H7 (cell line): ENCODE measurements around the gene ALOXE3. TPM values are rescaled to one million over a fixed set of nuclear protein-coding genes. Genes with fewer than 3 reads are reported as not detected.

ENCODE experiments used
- DNase-seq: peaks from one replicate; pipeline ENCODE4 v3.0.0; 2012
- H3K27me3 ChIP-seq: 2 replicates; pipeline ENCODE4 v1.6.0; 2011; ENCODE audit warnings: mild to moderate bottlenecking, low read length; ENCODE audit not compliant: control insufficient read depth, insufficient read depth
- H3K36me3 ChIP-seq: replicated peaks from 2 replicates; pipeline ENCODE4 v1.5.1; 2011; ENCODE audit warnings: low read length; ENCODE audit not compliant: control insufficient read depth, insufficient read depth
- H3K4me3 ChIP-seq: 2 replicates; pipeline ENCODE4 v1.5.1; 2011; ENCODE audit warnings: low read depth, mild to moderate bottlenecking, control low read depth, low read length, moderate library complexity; ENCODE audit not compliant: insufficient read depth
- total RNA-seq: library from RNA; depleted of rRNA; stranded (reverse); fragments of >200 nt; shearing (Covaris generic); gene quantifications from 2 replicates; pipeline ENCODE4 v1.2.3, GENCODE V29; 2014; rRNA removed

Gene ALOXE3
- total RNA-seq, result not detected in 2 replicates

DNA sequence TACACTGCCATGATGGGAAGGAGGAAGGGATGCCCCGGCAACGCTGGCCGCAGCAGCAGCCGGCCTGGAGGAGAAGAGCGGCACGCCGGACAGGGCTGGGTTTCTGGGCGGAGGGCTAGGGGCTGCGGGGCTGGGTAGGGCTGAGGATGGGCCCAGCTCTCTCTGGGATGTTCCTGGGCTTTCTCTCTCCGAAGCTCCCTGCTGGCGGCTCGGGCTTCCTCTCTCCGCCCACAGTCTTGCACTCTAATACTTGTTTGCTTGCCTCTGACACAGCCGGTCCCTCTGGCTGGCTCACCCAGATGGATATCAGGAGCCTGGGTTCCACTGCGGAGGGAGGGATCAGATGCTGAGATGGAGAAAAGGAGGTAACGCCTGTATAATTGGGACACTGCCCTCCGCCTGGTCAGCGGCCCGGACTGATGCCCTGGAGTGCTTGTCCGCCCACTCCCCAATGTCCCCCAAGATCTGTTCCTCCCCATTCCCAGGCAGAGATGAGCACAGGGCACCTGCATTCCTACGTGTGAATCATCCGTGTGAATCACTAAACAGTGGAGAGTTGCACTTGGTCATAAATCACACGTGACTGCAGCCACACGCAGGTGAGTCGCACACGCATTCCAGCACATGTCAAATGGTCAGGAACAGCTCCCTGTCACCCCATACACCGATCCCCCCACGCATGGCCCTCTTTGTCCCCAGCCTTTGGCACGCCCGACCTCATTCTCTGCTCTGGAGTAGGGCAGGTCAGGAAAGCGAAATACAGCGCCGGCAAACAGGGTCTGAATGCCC lies at the start of gene ALOXE3:
TSS of gene ALOXE3 (minus strand) at position 535 of the 789 bp plus-strand sequence. CDS start at position 11, 524 bp downstream.
- peak within 1 kb of the TSS; percentile 78 for H3K4me3 ChIP-seq
- peak; percentile 79 for DNase-seq
- H3K36me3 ChIP-seq, result no peaks in the 10 kb centered on the region
- H3K27me3 ChIP-seq, result peaks cover 66% of the 10 kb centered on the region

- DNase-seq, result no peak
These were observed 49.2 kb upstream of the ALOXE3 start for GRCh38 chr17:8167526-8167925.

DNA sequence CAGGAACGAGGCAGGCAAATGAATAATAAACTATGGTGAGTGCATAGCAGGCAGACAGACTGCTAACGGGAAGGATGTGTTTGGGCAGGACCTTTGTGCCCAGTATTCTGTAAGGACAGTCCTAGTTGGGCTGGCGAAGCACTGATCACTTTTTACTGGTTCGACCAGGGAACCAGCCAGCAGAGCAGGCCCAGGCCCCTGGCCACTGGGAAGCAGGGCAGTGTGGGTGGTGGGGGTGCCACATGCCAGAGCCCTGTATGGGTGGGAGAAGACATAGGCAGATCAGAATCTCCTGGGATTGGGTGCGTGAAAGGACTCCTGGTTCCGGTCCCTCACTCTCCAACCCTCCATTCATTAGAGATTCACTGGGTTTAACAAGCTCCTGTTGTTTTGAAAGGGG lies 48.4 kb upstream of the ALOXE3 start:
- Histone ChIP-seq H3K27me3 (no peaks in the 10 kb centered on the region), H3K36me3 (no peaks in the 10 kb centered on the region), H3K4me3 (no peak overlapping the region)
- no peak for DNase-seq

More at GRCh38 chr17:8167526-8167925, 49.2 kb upstream of the ALOXE3 start:
- no peaks in the 10 kb centered on the region for H3K27me3 ChIP-seq
- H3K4me3 ChIP-seq, result no peak overlapping the region
- H3K36me3 ChIP-seq, result no peaks in the 10 kb centered on the region

GRCh38 chr17:8164815-8165131 lies 46.5 kb upstream of the ALOXE3 start:
- H3K27me3 ChIP-seq, result no peaks in the 10 kb centered on the region
- no peak for DNase-seq
- H3K36me3 ChIP-seq, result peaks cover 6% of the 10 kb centered on the region
- H3K4me3 ChIP-seq, result no peak overlapping the region

DNA sequence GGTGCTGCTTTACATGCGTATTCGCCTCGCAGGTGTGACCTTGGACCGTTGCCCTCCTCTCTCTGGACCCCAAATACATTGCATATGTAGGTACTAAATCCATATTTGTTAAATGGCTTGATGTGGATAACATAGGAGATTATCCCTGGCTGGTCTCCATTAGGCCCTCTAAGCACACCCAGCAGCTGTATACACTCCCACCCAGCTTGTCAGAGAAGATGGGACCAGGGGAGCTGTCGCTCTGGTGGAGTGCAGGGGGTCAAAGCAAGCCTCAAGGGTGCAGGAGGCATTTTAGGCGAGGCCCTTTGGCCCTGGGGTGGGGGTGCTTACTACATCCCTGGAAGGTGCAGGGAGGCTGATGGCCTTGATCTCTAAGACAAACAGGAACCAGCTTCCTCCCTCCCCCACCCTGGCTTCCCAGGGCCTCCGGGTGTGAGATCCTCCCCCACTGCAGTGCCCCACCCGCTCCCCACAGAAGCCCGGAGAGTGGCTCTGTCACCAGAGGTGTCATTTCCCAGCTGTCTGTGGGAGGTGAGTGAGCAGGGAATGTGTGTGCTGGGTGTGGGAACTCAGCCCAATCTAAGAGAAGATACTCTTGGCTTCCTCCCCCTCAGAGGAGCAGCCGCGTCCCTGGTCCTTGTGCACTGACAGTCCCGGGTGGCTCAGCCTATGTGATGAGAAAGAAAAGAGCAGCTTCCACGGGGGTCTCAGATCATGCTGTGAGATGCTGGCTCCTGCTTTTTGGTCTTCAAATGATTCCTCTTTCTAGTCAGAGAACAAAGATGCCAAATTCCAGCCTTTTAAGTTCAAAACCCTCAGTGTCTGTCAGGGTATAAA lies 45.9 kb upstream of the ALOXE3 start:
- Histone ChIP-seq H3K4me3 (no peak overlapping the region), H3K36me3 (peaks cover 8% of the 10 kb centered on the region), H3K27me3 (no peaks in the 10 kb centered on the region)
- peak; percentile 75 for DNase-seq

DNA sequence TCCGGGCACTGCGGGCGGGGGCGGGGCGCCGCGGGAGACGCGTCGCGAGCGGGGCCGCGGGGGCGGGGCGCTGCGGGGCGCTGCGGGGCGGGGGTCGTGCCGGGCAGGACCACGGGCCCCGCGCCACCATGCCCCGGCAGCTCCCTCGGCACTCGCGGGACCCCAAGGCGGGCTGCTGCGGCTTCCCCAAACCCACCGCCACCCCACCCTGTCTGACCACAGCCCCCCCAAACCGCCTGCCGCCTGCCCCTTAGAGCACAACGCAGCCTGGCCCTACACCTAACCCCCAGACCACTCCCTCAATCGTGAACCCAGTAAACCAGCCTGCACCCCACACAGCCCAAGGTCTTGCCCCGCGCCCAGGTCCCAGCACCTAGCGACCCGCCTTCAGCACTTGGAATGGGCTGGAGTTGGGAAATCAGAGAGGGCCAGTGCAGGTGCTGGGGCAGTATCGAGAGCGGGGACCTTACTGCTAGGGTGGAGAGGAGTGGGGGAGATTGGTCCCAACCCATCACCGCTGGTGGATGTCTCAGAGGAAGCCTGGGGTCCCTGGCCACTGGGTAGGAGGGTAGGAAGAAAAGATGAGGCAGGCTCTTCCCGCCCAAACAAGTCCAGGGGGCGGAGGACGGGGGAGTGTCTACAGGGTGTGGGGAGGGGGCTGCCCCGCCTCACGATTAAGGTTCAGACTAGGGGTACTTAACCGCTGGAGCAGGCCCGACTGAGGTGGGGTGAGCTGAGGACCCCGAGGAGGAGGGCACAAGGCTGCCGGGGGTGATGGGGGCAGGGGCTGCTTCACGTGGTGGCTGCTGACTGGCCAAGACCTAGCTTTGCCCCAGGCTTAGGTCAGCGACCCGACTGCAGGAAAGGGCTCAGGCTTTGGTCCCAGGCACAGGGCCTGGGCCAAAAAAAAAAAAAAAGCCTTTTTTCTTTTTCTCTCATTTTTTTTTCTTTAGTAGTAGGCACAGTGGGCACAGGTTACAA lies 45.0 kb upstream of the ALOXE3 start:
- peak overlapping the region; percentile 85 for H3K4me3 ChIP-seq
- peaks cover 10% of the 10 kb centered on the region for H3K36me3 ChIP-seq
- no peaks in the 10 kb centered on the region for H3K27me3 ChIP-seq
- DNase-seq, result peak; percentile 92

DNA sequence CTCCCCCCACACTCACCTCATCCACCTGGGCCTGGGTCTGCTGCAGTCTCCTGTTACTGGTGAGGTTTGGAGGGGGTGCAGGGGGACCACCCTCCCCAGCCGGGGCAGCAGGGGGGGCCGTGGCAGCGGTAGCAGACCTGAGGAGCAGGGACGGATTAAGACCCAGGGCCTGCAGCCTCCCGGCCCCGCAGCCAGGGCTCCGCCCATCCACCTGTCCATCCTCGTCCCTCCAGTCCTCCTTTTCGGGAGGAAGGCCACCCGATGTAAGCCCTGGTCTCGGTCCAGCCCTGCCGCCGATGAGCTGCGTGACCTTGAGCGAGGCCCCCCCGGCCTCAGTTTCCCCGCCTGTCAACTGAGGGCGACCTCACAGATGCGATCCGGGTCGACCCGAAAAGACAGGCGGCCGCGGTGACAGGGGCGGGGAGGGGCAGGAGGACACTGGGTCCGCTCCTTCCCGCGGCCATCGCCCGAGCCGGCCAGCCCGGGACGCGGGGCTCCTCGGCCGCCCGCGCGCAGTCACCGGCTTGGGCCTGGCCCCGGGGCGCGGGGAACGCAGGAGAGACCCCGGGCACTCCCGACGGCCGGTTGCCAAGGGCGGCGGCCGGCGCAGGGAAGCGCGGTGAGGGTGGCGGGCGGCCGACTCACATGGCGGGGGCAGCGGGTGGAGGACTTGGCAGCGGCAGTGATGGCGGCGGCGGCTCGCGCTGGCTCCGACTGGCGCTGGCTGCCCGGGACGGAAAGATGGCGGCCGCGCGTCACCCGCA lies 44.1 kb upstream of the ALOXE3 start, which contains the start of gene VAMP2:
TSS of gene VAMP2 (minus strand) at position 716 of the 764 bp plus-strand sequence. CDS start at position 647, 69 bp downstream.
- Histone ChIP-seq H3K36me3 (peaks cover 10% of the 10 kb centered on the region), H3K27me3 (no peaks in the 10 kb centered on the region), H3K4me3 (peak within 1 kb of the TSS; percentile 85)
- peak; percentile 83 for DNase-seq

DNA sequence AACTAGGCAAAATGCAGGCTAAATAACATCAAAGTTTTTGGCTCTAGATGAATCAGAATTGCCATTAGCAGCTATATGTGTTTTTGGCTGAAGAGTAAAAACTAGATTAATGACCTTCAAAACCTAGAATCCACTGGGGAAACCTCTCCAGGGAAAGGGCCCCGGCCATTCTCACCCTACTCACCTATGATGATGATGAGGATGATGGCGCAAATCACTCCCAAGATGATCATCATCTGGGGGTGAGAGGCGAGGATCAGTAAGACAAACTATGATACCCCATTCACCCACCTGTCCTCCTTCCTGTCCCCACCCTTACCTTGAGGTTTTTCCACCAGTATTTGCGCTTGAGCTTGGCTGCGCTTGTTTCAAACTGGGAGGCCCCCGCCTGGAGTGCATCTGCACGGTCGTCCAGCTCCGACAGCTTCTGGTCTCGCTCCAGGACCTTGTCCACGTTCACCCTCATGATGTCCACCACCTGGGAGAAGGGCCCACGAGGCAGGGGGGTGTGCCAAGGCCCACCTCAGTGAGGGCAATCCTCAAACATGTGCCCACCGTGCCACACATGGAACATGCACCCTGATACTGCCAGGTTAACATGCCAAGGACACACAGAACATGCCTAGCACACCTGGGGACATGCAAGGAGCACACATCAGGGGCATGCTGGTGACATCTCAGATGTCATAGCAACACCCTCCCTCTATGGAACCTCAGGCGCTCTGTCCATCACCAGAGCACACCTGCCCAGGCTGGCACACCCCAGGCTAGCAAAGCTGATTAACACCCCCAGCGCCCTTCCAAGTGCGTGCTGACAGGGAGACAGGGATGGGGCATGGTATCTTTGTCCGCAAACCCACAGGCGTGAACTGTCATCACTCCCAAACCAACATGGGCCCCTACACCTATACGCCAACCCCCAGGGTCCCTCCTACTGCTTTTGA lies 43.2 kb upstream of the ALOXE3 start:
- H3K27me3 ChIP-seq, result no peaks in the 10 kb centered on the region
- peak overlapping the region; percentile 85 for H3K4me3 ChIP-seq
- DNase-seq, result no peak
- peaks cover 10% of the 10 kb centered on the region for H3K36me3 ChIP-seq

GRCh38 chr17:8160741-8161221 lies 42.5 kb upstream of the ALOXE3 start:
- H3K36me3 ChIP-seq, result peaks cover 10% of the 10 kb centered on the region
- H3K4me3 ChIP-seq, result no peak overlapping the region
- H3K27me3 ChIP-seq, result no peaks in the 10 kb centered on the region
- no peak for DNase-seq

- Histone ChIP-seq H3K4me3 (no peak overlapping the region), H3K27me3 (no peaks in the 10 kb centered on the region), H3K36me3 (peaks cover 10% of the 10 kb centered on the region)
- peak; percentile 21 for DNase-seq
These were observed 41.9 kb upstream of the ALOXE3 start for GRCh38 chr17:8160224-8160577.

DNA sequence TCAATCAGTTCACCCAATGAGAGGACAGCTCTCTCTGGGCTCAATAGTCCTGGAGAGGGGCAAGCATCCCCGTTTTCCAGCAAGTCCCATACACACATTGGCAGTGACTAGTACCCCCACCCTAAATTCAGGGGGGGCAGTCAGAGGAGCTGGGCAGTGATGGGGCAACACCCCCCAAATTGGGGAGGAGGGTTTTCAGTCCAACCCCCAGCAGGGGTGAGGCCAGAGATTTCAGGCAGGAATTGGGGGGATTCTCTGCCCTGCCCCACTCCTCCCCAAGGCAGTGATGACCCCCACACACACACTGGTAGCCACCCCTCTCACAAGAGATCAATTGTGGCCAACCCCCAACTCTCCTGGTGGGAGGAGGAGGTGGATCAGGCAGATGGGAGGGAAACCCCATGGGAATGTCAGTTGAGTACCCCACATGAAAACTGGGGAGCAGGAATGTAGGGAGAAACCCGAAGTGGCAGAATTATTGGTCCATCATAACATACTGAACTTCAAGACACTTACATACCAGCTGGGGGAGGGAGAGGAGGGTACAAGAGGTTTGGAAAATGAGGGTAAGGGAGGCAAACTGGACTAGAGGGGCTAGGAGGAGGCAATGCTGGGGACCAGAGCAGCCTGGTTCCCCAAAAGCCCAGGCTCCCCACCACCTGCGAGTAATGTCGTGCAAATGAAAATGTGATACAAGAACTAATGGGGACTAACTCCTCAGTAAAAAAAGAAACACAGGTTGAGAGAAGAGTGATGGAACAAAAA lies 41.3 kb upstream of the ALOXE3 start:
- Histone ChIP-seq H3K4me3 (no peak overlapping the region), H3K27me3 (no peaks in the 10 kb centered on the region), H3K36me3 (peaks cover 10% of the 10 kb centered on the region)
- DNase-seq, result peak; percentile 11

DNA sequence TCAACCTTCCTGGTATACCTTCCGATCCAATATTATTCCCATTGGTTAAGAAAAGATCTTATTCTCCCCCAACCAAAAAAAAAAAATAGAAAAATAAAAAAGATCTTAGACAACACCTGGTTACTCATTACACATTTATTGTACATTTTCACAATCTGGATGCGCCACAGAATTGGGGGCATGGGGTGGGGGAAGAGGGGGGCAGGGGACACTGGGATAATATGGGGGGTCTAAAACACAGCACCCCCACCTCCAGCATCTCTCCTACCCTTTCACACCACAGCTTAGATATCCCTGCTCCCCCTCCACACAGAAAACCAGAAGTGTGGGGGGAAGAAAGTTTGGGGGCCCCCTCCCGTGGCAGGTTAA lies 40.7 kb upstream of the ALOXE3 start:
- Histone ChIP-seq H3K4me3 (no peak overlapping the region), H3K36me3 (peaks cover 10% of the 10 kb centered on the region), H3K27me3 (no peaks in the 10 kb centered on the region)
- DNase-seq, result peak; percentile 33
